ENCODE data around the gene LSP1.

GRCh38 chr11:1892558-1892957, 39.7 kb downstream of the LSP1 start:
- TF ChIP-seq CTCF (IDR thresholded peaks at IDR 0.05; ENCODE audit: poor library complexity), result no peak
- no peak for TF ChIP-seq EZH2 (IDR thresholded peaks at IDR 0.05; ENCODE audit: borderline replicate concordance)
